Renal cortex interstitium (tissue), 11 donors: Measurements from ENCODE around the gene PTPRF. TPM values are rescaled to one million over a fixed set of nuclear protein-coding genes. Genes with fewer than 3 reads are reported as not detected.

ENCODE experiments used
- DNase-seq, 11 donors: peaks; one replicate each; pipeline ENCODE4 v3.0.0-alpha.2; 2013; ENCODE audit warnings: low read depth in 9 of 11, low spot score in 4 of 11; ENCODE audit errors: extremely low read depth in 1 of 11
- polyA plus RNA-seq, 3 donors: library from polyadenylated mRNA; unstranded; fragments of 120-200 nt; gene quantifications; one replicate each; pipeline ENCODE4 v1.2.1, GENCODE V29; 2013; ENCODE audit not compliant: insufficient read length in 3 of 3

PTPRF gene
- polyA plus RNA-seq, 3 donors, result 207 to 229 (median 213) TPM

GRCh38 chr1:43610339-43610738, 79.7 kb downstream of the PTPRF start:
- DNase-seq, result no peak

GRCh38 chr1:43611950-43612349, 81.3 kb downstream of the PTPRF start:
- DNase-seq, result no peak

- DNase-seq, result no peak
Measured at GRCh38 chr1:43612406-43612805, 81.7 kb downstream of the PTPRF start.

- no peak for DNase-seq
Measured at GRCh38 chr1:43613075-43613942, 82.6 kb downstream of the PTPRF start.

- no peak for DNase-seq
Measured at GRCh38 chr1:43614211-43614610, 83.5 kb downstream of the PTPRF start.

- DNase-seq, result no peak
Measured at GRCh38 chr1:43614891-43615290, 84.2 kb downstream of the PTPRF start.

GRCh38 chr1:43616383-43616782, 85.7 kb downstream of the PTPRF start:
- no peak for DNase-seq

GRCh38 chr1:43617011-43617410, 86.3 kb downstream of the PTPRF start:
- no peak for DNase-seq

- no peak for DNase-seq
Measured at GRCh38 chr1:43617668-43618067, 87.0 kb downstream of the PTPRF start.

- DNase-seq, result no peak
Measured at GRCh38 chr1:43618521-43619313, 88.0 kb downstream of the PTPRF start.

- DNase-seq, result no peak
Measured at GRCh38 chr1:43619314-43619790, 88.7 kb downstream of the PTPRF start.

- DNase-seq, result no peak
Measured at GRCh38 chr1:43619996-43620920, 89.6 kb downstream of the PTPRF start.

GRCh38 chr1:43620956-43621355, 90.3 kb downstream of the PTPRF start:
- DNase-seq, result no peak

GRCh38 chr1:43621386-43621785, 90.7 kb downstream of the PTPRF start:
- no peak for DNase-seq

GRCh38 chr1:43621861-43622260, 91.2 kb downstream of the PTPRF start:
- DNase-seq, result no peak

GRCh38 chr1:43622471-43622870, 91.8 kb downstream of the PTPRF start:
- no peak for DNase-seq

GRCh38 chr1:43622901-43623780, 92.5 kb downstream of the PTPRF start:
- DNase-seq, result no peak

- DNase-seq, result no peak
Measured at GRCh38 chr1:43625063-43625780, 94.5 kb downstream of the PTPRF start.
